GM10266 (cell line): Measurements from ENCODE around the gene OPRL1.

Experiments used
- DNase-seq: peaks from one replicate; pipeline ENCODE4 v3.0.0; 2012; ENCODE audit errors: extremely low spot score
- CTCF ChIP-seq: IDR thresholded peaks from 2 replicates; pipeline ENCODE4 v1.5.1; 2012; ENCODE audit warnings: mild to moderate bottlenecking, low read depth; ENCODE audit not compliant: control insufficient read depth, insufficient read depth; ENCODE audit errors: missing control alignments

The OPRL1 gene

GRCh38 chr20:64104667-64105451, 25.0 kb downstream of the OPRL1 start:
- DNase-seq = no peak
- no peak for TF ChIP-seq CTCF

- TF ChIP-seq CTCF = no peak
- DNase-seq = no peak
These were observed 26.1 kb downstream of the OPRL1 start for GRCh38 chr20:64105846-64106434.

- no peak for TF ChIP-seq CTCF
- no peak for DNase-seq
These were observed 26.6 kb downstream of the OPRL1 start for GRCh38 chr20:64106435-64106961.

GRCh38 chr20:64106981-64107735, 27.3 kb downstream of the OPRL1 start, which contains the start of gene NPBWR2:
NPBWR2 (minus strand) TSS chr20:64107565; CDS start chr20:64106831, 734 bp downstream.
- no peak for TF ChIP-seq CTCF
- DNase-seq = no peak

- no peak for TF ChIP-seq CTCF
- no peak for DNase-seq
These were observed 28.0 kb downstream of the OPRL1 start for GRCh38 chr20:64107736-64108457.

- no peak for DNase-seq
- TF ChIP-seq CTCF = no peak
These were observed 29.1 kb downstream of the OPRL1 start for GRCh38 chr20:64108731-64109681.
